H1 (cell line): ENCODE data around the gene RNU4-1. TPM values are rescaled to one million over a fixed set of nuclear protein-coding genes. Genes with fewer than 3 reads are reported as not detected.

Source experiments
- GABPA ChIP-seq: IDR thresholded peaks from 2 replicates; pipeline ENCODE4 v1.6.1; 2011; ENCODE audit warnings: mild to moderate bottlenecking, low read length, moderate library complexity, borderline replicate concordance; ENCODE audit not compliant: insufficient read depth
- JUN ChIP-seq: IDR thresholded peaks from 2 replicates; pipeline ENCODE4 v1.6.1; 2011; ENCODE audit warnings: low read depth, mild to moderate bottlenecking, improper control_type of control experiment, low read length
- RXRA ChIP-seq: IDR thresholded peaks from 2 replicates; pipeline ENCODE4 v1.6.1; 2011; ENCODE audit warnings: low read depth, mild to moderate bottlenecking, low read length, moderate library complexity; ENCODE audit not compliant: insufficient read depth
- polyA plus RNA-seq, 7 experiments: library from polyadenylated mRNA; depleted of rRNA in 3 of 7; stranded (reverse) in 5 of 7; unstranded in 2 of 7; fragments of >200 nt in 5 of 7; fragments of 200-250 nt in 2 of 7; gene quantifications; 1 replicate in 5 of 7; 2 replicates in 1 of 7; 4 replicates in 1 of 7; pipeline versions ENCODE4 v1.2.1 to v1.2.3, GENCODE V29; 2011 to 2013; ENCODE audit warnings: missing spikeins in 2 of 7, mixed read lengths in 2 of 7
- total RNA-seq: library from RNA; stranded (reverse); fragmentation: NEBNext Ultra II Directional; extraction: Animal tissue kit (Norgen Biotek cat#: 25700); gene quantifications from 2 replicates; pipeline ENCODE4 v1.2.1, GENCODE V29; 2021
- TF ChIP-seq, protein P1 (sequence below): IDR thresholded peaks from 2 replicates; pipeline ENCODE4 v1.6.1; 2012; ENCODE audit warnings: inconsistent platforms

The RNU4-1 gene
- total and polyA plus RNA-seq, 2 of the 8 experiments (the other 6 are each of a cell fraction or from before 2014, with no cell fraction given): under 0.01 to 1,424 TPM

DNA sequence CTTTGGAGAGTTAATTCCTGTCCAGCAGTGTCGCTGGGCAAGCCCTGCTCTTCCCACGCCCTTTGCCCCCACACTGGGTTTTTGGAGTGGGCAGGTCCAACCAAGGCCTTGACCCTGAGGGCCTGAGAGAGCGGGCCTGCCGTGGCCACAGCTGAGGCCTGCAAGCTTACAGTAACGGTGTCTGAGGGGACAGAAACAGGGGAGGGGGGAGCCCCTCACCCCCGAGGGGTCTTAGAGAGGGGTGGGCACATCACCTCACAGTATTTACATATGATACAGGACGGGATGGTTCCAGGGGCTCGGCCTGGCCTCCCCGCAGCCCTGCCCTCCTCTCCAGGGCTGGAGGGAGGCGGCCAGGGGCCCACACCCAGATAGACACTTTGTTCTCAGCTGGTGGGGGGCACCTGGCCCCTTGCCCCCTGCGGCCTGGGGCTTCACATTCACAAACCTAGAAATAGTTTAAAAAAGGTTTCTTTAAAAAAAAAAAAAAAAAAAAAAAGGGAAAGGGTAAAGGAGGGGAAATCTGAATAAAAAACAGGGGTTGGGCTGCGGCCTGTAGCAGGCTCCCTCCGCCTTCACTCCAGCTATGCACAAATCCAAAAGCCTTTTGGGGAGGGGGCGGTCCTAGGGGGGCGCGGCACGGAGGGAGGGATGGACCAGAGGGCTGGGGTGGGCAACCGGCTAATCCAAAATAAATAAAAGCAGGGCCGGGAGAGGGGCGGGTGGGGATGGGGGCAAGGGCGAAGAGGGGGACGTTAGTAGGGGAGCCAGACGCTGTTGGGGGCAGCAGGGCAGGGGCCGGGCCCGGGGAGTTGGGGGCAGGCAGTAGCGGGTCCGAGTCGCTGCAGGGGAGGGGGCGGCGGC, 49.4 kb upstream of the RNU4-1 start (continued):
- TF ChIP-seq RXRA: no peak
- TF ChIP-seq GABPA: no peak
- TF ChIP-seq, protein P1, sequence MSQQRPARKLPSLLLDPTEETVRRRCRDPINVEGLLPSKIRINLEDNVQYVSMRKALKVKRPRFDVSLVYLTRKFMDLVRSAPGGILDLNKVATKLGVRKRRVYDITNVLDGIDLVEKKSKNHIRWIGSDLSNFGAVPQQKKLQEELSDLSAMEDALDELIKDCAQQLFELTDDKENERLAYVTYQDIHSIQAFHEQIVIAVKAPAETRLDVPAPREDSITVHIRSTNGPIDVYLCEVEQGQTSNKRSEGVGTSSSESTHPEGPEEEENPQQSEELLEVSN: no peak
- TF ChIP-seq JUN: no peak
